ENCODE data around the gene FBXL17.

DNA sequence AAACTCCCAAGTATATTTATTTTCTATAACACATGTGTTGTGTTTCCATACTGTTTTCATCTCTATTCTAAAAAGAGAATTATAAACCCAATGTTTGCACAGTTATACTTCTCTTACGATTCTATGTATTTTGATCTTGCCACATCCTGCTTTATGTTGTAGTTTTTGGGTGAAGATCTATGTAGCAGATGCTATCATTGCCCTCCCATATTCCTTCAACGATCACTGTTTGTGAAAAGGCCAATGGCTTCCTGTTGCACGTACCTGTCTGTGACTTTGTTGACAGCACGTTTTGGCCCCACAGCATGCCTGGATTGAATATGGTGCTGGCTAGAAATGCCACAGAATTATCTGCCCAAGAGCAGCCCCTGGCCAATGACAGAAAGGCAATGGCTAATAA is 456.7 kb downstream of the FBXL17 start:
- TF ChIP-seq RAD21 (IDR thresholded peaks at IDR 0.05; ENCODE audit: low read length) (no peak), CTCF (IDR thresholded peaks at IDR 0.05) (no peak), POLR2AphosphoS5 (IDR thresholded peaks at IDR 0.05; ENCODE audit: low read depth, low read length) (no peak), EP300 (IDR thresholded peaks at IDR 0.05; ENCODE audit: borderline replicate concordance in 1 of 2, low read depth in 1 of 2, low read length in 1 of 2) (no peak), SMC3 (IDR thresholded peaks at IDR 0.05; ENCODE audit: low read depth, low read length) (no peak), FOXJ3 (CRISPR knock-in tag; IDR thresholded peaks at IDR 0.05) (no peak), MAX (IDR thresholded peaks at IDR 0.05; ENCODE audit: low read depth) (no peak), YY1 (IDR thresholded peaks at IDR 0.05; ENCODE audit: low read depth) (no peak), FOSL2 (IDR thresholded peaks at IDR 0.05; ENCODE audit: borderline replicate concordance, low read depth) (no peak), USF2 (IDR thresholded peaks at IDR 0.05; ENCODE audit: borderline replicate concordance, low read depth, low read length) (no peak), USF1 (IDR thresholded peaks at IDR 0.05; ENCODE audit: borderline replicate concordance, low read depth) (no peak)

Measured in SK-N-SH (cell line).